A673 (cell line): Measurements from ENCODE around the gene CLEC12A. TPM values are rescaled to one million over a fixed set of nuclear protein-coding genes. Genes with fewer than 3 reads are reported as not detected.

ENCODE experiments used
- BruUV-seq: library from RNA; stranded (reverse); fragments of 400-500 nt; replicated peaks from 2 replicates; lab custom pipeline; 2021; lab: Mats Ljungman, UMichigan
- CTCF ChIA-PET: fragments of 300-600 bp; sonication (Branson Sonifier 250); formaldehyde crosslinking; loops from one replicate; lab custom pipeline; 2022; ENCODE audit warnings: antibody characterized with exemption; lab: Charles Lee
- POLR2A ChIA-PET: fragments of 300-600 bp; sonication (Branson Sonifier 250); formaldehyde crosslinking; loops from one replicate; lab custom pipeline; 2022; ENCODE audit warnings: antibody characterized with exemption; ENCODE audit not compliant: low non-redundant PET; lab: Charles Lee
- DNase-seq: peaks from one replicate; pipeline ENCODE4 v3.0.0-alpha.2; 2015; ENCODE audit warnings: low spot score
- H3K27ac ChIP-seq: fragments of 200-600 bp; sonication (generic); 2 replicates; pipeline ENCODE4 v1.5.1; 2016; ENCODE audit warnings: mixed run types, low read depth, mild to moderate bottlenecking, mixed read lengths, antibody characterized with exemption, low read length; ENCODE audit not compliant: poor library complexity, severe bottlenecking
- H3K27me3 ChIP-seq: fragments of 200-600 bp; sonication (generic); replicated peaks from 2 replicates; pipeline ENCODE4 v1.6.1; 2017; ENCODE audit warnings: mixed run types, low read depth, mild to moderate bottlenecking, mixed read lengths, antibody characterized with exemption, low read length; ENCODE audit not compliant: insufficient read depth, poor library complexity
- H3K36me3 ChIP-seq: fragments of 200-600 bp; sonication (generic); 2 replicates; pipeline ENCODE4 v1.6.1; 2016; ENCODE audit warnings: mixed run types, mild to moderate bottlenecking, mixed read lengths, antibody characterized with exemption, low read length; ENCODE audit not compliant: insufficient read depth, poor library complexity, severe bottlenecking
- H3K4me1 ChIP-seq: fragments of 200-600 bp; sonication (generic); 2 replicates; pipeline ENCODE4 v1.6.1; 2017; ENCODE audit warnings: mixed run types, mild to moderate bottlenecking, mixed read lengths, antibody characterized with exemption, low read length; ENCODE audit not compliant: insufficient read depth, poor library complexity, severe bottlenecking
- H3K4me3 ChIP-seq: fragments of 200-600 bp; sonication (generic); 2 replicates; pipeline ENCODE4 v1.5.1; 2016; ENCODE audit warnings: low read depth, mixed run types, mild to moderate bottlenecking, mixed read lengths, low read length; ENCODE audit not compliant: poor library complexity, severe bottlenecking
- H3K9me3 ChIP-seq: fragments of 200-600 bp; sonication (generic); 2 replicates; pipeline ENCODE4 v1.6.1; 2016; ENCODE audit warnings: mixed run types, low read depth, mild to moderate bottlenecking, mixed read lengths, antibody characterized with exemption, low read length; ENCODE audit not compliant: poor library complexity, severe bottlenecking
- CTCF ChIP-seq: fragments of 300-800, 200-600 bp; sonication (generic); conservative IDR thresholded peaks from 2 replicates; pipeline ENCODE4 v1.5.1; 2017; ENCODE audit warnings: low read depth, mild to moderate bottlenecking, antibody characterized with exemption, low read length, moderate library complexity, mixed read lengths
- EZH2 ChIP-seq: fragments of 200-600 bp; sonication (generic); IDR thresholded peaks from 2 replicates; pipeline ENCODE4 v1.6.1; 2017; ENCODE audit warnings: borderline replicate concordance, low read depth, mild to moderate bottlenecking, mixed read lengths, antibody characterized with exemption, low read length; ENCODE audit not compliant: poor library complexity, severe bottlenecking
- intact Hi-C: fragments of 100-400 bp; cut with micrococcal nuclease; formaldehyde crosslinking; loops from one replicate; pipeline ENCODE4 v1.10.0; 2022; ENCODE audit not compliant: unreplicated experiment
- total RNA-seq: library from RNA; stranded (reverse); gene quantifications from 2 replicates; pipeline ENCODE4 v1.2.3, GENCODE V29; 2021

The CLEC12A gene
- total RNA-seq, 1 experiment from 2014 or later: not detected

GRCh38 chr12:10027311-10027710 is 56.1 kb downstream of the CLEC12A start:
- no peak overlapping the region for H3K4me3 ChIP-seq
- H3K9me3 ChIP-seq: no peaks in the 10 kb centered on the region
- DNase-seq: no peak
- no TSS peak for BruUV-seq
- no peaks in the 10 kb centered on the region for H3K27me3 ChIP-seq
- ChIA-PET CTCF (interaction anchor here (0.6 kb wide), 1 partner anchor 17 kb away, joined by 3 read pairs; no protein-coding TSS in a partner anchor), POLR2A (no interaction called here)
- H3K36me3 ChIP-seq: no peaks in the 10 kb centered on the region
- no peak for TF ChIP-seq CTCF
- no peak for TF ChIP-seq EZH2
- peaks cover 8% of the 10 kb centered on the region for H3K4me1 ChIP-seq
- H3K27ac ChIP-seq: no peak overlapping the region
- intact Hi-C loops: no loop called here

GRCh38 chr12:10027721-10028120 is 56.5 kb downstream of the CLEC12A start:
- ChIA-PET CTCF (interaction anchor here (0.6 kb wide), 1 partner anchor 18 kb away, joined by 3 read pairs; no protein-coding TSS in a partner anchor), POLR2A (no interaction called here)
- Histone ChIP-seq H3K27ac (no peak overlapping the region), H3K9me3 (no peaks in the 10 kb centered on the region), H3K27me3 (no peaks in the 10 kb centered on the region), H3K4me1 (peaks cover 8% of the 10 kb centered on the region), H3K36me3 (no peaks in the 10 kb centered on the region), H3K4me3 (no peak overlapping the region)
- no TSS peak for BruUV-seq
- no peak for TF ChIP-seq EZH2
- TF ChIP-seq CTCF: no peak
- intact Hi-C loops: no loop called here
- DNase-seq: peak; percentile 68

- TF ChIP-seq CTCF (no peak), EZH2 (no peak)
- CTCF ChIA-PET: no interaction called here
- intact Hi-C loops: loop anchor here (10.0 kb wide), 1 partner anchor 534 kb away; no protein-coding TSS in a partner anchor
- no peaks in the 10 kb centered on the region for H3K36me3 ChIP-seq
- BruUV-seq: no TSS peak
- no peaks in the 10 kb centered on the region for H3K9me3 ChIP-seq
- no peak for DNase-seq
- no peaks in the 10 kb centered on the region for H3K27me3 ChIP-seq
- no peak within 1 kb of the TSS for H3K27ac ChIP-seq
- no peak within 1 kb of the TSS for H3K4me3 ChIP-seq
- POLR2A ChIA-PET: no interaction called here
- H3K4me1 ChIP-seq: peaks cover 8% of the 10 kb centered on the region
Measured at GRCh38 chr12:10030446-10030845, 59.2 kb downstream of the CLEC12A start, which contains the start of gene CLEC9A. CLEC9A (plus strand) TSS chr12:10030682; CDS start chr12:10052688, 22,006 bp downstream.
